ENCODE results near the gene SLFN11.

DNA sequence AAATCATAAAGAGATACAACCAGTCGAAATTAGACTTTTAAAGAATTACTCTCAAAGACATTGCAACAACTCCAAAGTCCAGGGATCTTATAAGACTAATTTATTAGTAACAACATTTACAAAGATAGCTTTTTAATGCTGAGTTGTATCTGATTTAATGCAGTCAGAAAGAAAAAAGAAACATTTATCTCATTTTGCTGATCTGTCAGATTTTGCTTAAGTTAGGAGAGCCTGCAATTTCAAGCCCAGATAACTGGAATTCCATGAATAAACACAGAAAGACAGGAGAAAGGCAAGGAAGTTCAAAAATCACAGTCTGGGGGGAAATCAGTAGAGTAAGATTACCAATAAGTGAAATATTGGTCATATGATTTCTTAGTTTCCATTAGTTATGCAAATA, 22.9 kb downstream of the SLFN11 start:
- TF ChIP-seq, protein P1, sequence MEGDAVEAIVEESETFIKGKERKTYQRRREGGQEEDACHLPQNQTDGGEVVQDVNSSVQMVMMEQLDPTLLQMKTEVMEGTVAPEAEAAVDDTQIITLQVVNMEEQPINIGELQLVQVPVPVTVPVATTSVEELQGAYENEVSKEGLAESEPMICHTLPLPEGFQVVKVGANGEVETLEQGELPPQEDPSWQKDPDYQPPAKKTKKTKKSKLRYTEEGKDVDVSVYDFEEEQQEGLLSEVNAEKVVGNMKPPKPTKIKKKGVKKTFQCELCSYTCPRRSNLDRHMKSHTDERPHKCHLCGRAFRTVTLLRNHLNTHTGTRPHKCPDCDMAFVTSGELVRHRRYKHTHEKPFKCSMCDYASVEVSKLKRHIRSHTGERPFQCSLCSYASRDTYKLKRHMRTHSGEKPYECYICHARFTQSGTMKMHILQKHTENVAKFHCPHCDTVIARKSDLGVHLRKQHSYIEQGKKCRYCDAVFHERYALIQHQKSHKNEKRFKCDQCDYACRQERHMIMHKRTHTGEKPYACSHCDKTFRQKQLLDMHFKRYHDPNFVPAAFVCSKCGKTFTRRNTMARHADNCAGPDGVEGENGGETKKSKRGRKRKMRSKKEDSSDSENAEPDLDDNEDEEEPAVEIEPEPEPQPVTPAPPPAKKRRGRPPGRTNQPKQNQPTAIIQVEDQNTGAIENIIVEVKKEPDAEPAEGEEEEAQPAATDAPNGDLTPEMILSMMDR (IDR thresholded peaks at IDR 0.05; ENCODE audit: low read depth, low read length, poor library complexity, severe bottlenecking): no peak
- no peak for TF ChIP-seq EZH2phosphoT487 (IDR thresholded peaks at IDR 0.05; ENCODE audit: borderline replicate concordance, low read length)
